ENCODE data around the gene CD84.
"Not testable (repeated sequence)": the region's sequence is repeated elsewhere in the genome, so short reads cannot be mapped to it uniquely, and the experiment has no call there.

CD84 gene

GRCh38 chr1:160537714-160538665, 41.3 kb downstream of the CD84 start:
- Histone ChIP-seq H4K91ac (ENCODE audit: low read length) (no peak overlapping the region), H3K27ac (ENCODE audit: low read length, poor library complexity, severe bottlenecking) (no peak overlapping the region), H2BK15ac (ENCODE audit: low read depth, poor library complexity, severe bottlenecking) (no peak overlapping the region), H3K4me3 (ENCODE audit: insufficient read depth in 1 of 2, low read depth in 1 of 2, low read length in 2 of 2) (no peak overlapping the region), H3K18ac (ENCODE audit: low read depth in 1 of 2, low read length in 2 of 2) (no peak overlapping the region), H4K8ac (ENCODE audit: low read length) (no peak overlapping the region), H3K36me3 (ENCODE audit: control insufficient read depth in 1 of 2, insufficient read depth in 2 of 2, low read depth in 1 of 2, low read length in 2 of 2) (no peaks in the 10 kb centered on the region), H3K9ac (ENCODE audit: low read length) (no peak overlapping the region), H2BK12ac (ENCODE audit: low read length in 2 of 2) (no peak overlapping the region), H3K4me1 (ENCODE audit: control insufficient read depth, insufficient read depth, low read depth, low read length) (peaks cover 2% of the 10 kb centered on the region), H3K4ac (ENCODE audit: low read depth in 1 of 2, low read length in 2 of 2) (no peak overlapping the region), H3K4me2 (ENCODE audit: low read length, poor library complexity, severe bottlenecking) (no peak overlapping the region), H2BK120ac (ENCODE audit: low read depth, low read length) (no peak overlapping the region), H3K9me3 (ENCODE audit: control insufficient read depth, low read length) (peaks cover 19% of the 10 kb centered on the region), H3K23ac (ENCODE audit: low read length in 2 of 2) (no peak overlapping the region), H2AK5ac (ENCODE audit: low read length, severe bottlenecking) (no peak overlapping the region), H2BK5ac (ENCODE audit: low read depth, low read length, poor library complexity, severe bottlenecking) (no peak overlapping the region), H3K14ac (ENCODE audit: low read length in 2 of 2) (no peak overlapping the region), H3K79me1 (replicated peaks; ENCODE audit: low read length, poor library complexity, severe bottlenecking) (no peaks in the 10 kb centered on the region), H2AFZ (ENCODE audit: low read depth, low read length) (no peak overlapping the region), H3K27me3 (ENCODE audit: control insufficient read depth in 1 of 2, insufficient read depth in 1 of 2, low read length in 2 of 2) (no peaks in the 10 kb centered on the region)
- whole genome bisulfite sequencing = 94% methylated on average over 6 of the region's 8 CpGs
- no peak for DNase-seq

GRCh38 chr1:160534823-160535605, 44.3 kb downstream of the CD84 start:
- H4K8ac ChIP-seq (ENCODE audit: low read length) = no peak overlapping the region
- no peaks in the 10 kb centered on the region for H3K79me1 ChIP-seq (replicated peaks; ENCODE audit: low read length, poor library complexity, severe bottlenecking)
- H2AK5ac ChIP-seq (ENCODE audit: low read length, severe bottlenecking) = no peak overlapping the region
- 50% methylated on average over 3 of the region's 3 CpGs for WGBS
- H3K27me3 ChIP-seq (ENCODE audit: control insufficient read depth in 1 of 2, insufficient read depth in 1 of 2, low read length in 2 of 2) = no peaks in the 10 kb centered on the region
- H2BK5ac ChIP-seq (ENCODE audit: low read depth, low read length, poor library complexity, severe bottlenecking) = no peak overlapping the region
- H2AFZ ChIP-seq (ENCODE audit: low read depth, low read length) = no peak overlapping the region
- no peak overlapping the region for H2BK12ac ChIP-seq (ENCODE audit: low read length in 2 of 2)
- H3K4me1 ChIP-seq (ENCODE audit: control insufficient read depth, insufficient read depth, low read depth, low read length) = peaks cover 1% of the 10 kb centered on the region
- H3K27ac ChIP-seq (ENCODE audit: low read length, poor library complexity, severe bottlenecking) = no peak overlapping the region
- no peak for DNase-seq
- H3K18ac ChIP-seq (ENCODE audit: low read depth in 1 of 2, low read length in 2 of 2) = no peak overlapping the region
- no peak overlapping the region for H3K4me3 ChIP-seq (ENCODE audit: insufficient read depth in 1 of 2, low read depth in 1 of 2, low read length in 2 of 2)
- H4K91ac ChIP-seq (ENCODE audit: low read length) = no peak overlapping the region
- H3K4me2 ChIP-seq (ENCODE audit: low read length, poor library complexity, severe bottlenecking) = no peak overlapping the region
- peaks cover 24% of the 10 kb centered on the region for H3K9me3 ChIP-seq (ENCODE audit: control insufficient read depth, low read length)
- H3K36me3 ChIP-seq (ENCODE audit: control insufficient read depth in 1 of 2, insufficient read depth in 2 of 2, low read depth in 1 of 2, low read length in 2 of 2) = no peaks in the 10 kb centered on the region
- H3K9ac ChIP-seq (ENCODE audit: low read length) = no peak overlapping the region
- H2BK15ac ChIP-seq (ENCODE audit: low read depth, poor library complexity, severe bottlenecking) = no peak overlapping the region
- H3K23ac ChIP-seq (ENCODE audit: low read length in 2 of 2) = no peak overlapping the region
- H2BK120ac ChIP-seq (ENCODE audit: low read depth, low read length) = no peak overlapping the region
- H3K4ac ChIP-seq (ENCODE audit: low read depth in 1 of 2, low read length in 2 of 2) = no peak overlapping the region
- no peak overlapping the region for H3K14ac ChIP-seq (ENCODE audit: low read length in 2 of 2)

- H4K91ac ChIP-seq (ENCODE audit: low read length); H2BK12ac ChIP-seq (ENCODE audit: low read length in 2 of 2); H3K79me1 ChIP-seq (replicated peaks; ENCODE audit: low read length, poor library complexity, severe bottlenecking); H2AFZ ChIP-seq (ENCODE audit: low read depth, low read length); H3K36me3 ChIP-seq (ENCODE audit: control insufficient read depth in 1 of 2, insufficient read depth in 2 of 2, low read depth in 1 of 2, low read length in 2 of 2); H3K4me3 ChIP-seq (ENCODE audit: insufficient read depth in 1 of 2, low read depth in 1 of 2, low read length in 2 of 2); H2AK5ac ChIP-seq (ENCODE audit: low read length, severe bottlenecking); H3K23ac ChIP-seq (ENCODE audit: low read length in 2 of 2); H3K9ac ChIP-seq (ENCODE audit: low read length); H3K4me2 ChIP-seq (ENCODE audit: low read length, poor library complexity, severe bottlenecking); H3K14ac ChIP-seq (ENCODE audit: low read length in 2 of 2); DNase-seq; H3K4ac ChIP-seq (ENCODE audit: low read depth in 1 of 2, low read length in 2 of 2); H3K27ac ChIP-seq (ENCODE audit: low read length, poor library complexity, severe bottlenecking); H2BK5ac ChIP-seq (ENCODE audit: low read depth, low read length, poor library complexity, severe bottlenecking); H3K18ac ChIP-seq (ENCODE audit: low read depth in 1 of 2, low read length in 2 of 2); H3K4me1 ChIP-seq (ENCODE audit: control insufficient read depth, insufficient read depth, low read depth, low read length); H3K27me3 ChIP-seq (ENCODE audit: control insufficient read depth in 1 of 2, insufficient read depth in 1 of 2, low read length in 2 of 2); H4K8ac ChIP-seq (ENCODE audit: low read length); H2BK15ac ChIP-seq (ENCODE audit: low read depth, poor library complexity, severe bottlenecking); H2BK120ac ChIP-seq (ENCODE audit: low read depth, low read length): not testable (repeated sequence)
- WGBS = 96% methylated on average over 5 of the region's 5 CpGs
- peaks cover 24% of the 10 kb centered on the region for H3K9me3 ChIP-seq (ENCODE audit: control insufficient read depth, low read length)
Measured at GRCh38 chr1:160532557-160532813, 46.8 kb downstream of the CD84 start.

GRCh38 chr1:160531809-160532556, 47.3 kb downstream of the CD84 start:
- H2BK5ac ChIP-seq (ENCODE audit: low read depth, low read length, poor library complexity, severe bottlenecking) = not testable (repeated sequence)

More at GRCh38 chr1:160531809-160532556, 47.3 kb downstream of the CD84 start:
- H3K79me1 ChIP-seq (replicated peaks; ENCODE audit: low read length, poor library complexity, severe bottlenecking); H3K27me3 ChIP-seq (ENCODE audit: control insufficient read depth in 1 of 2, insufficient read depth in 1 of 2, low read length in 2 of 2); H2AFZ ChIP-seq (ENCODE audit: low read depth, low read length); H2AK5ac ChIP-seq (ENCODE audit: low read length, severe bottlenecking); H3K4me3 ChIP-seq (ENCODE audit: insufficient read depth in 1 of 2, low read depth in 1 of 2, low read length in 2 of 2); H3K4ac ChIP-seq (ENCODE audit: low read depth in 1 of 2, low read length in 2 of 2); H2BK120ac ChIP-seq (ENCODE audit: low read depth, low read length); DNase-seq; H3K4me2 ChIP-seq (ENCODE audit: low read length, poor library complexity, severe bottlenecking); H4K91ac ChIP-seq (ENCODE audit: low read length); H3K23ac ChIP-seq (ENCODE audit: low read length in 2 of 2); H3K27ac ChIP-seq (ENCODE audit: low read length, poor library complexity, severe bottlenecking); H2BK12ac ChIP-seq (ENCODE audit: low read length in 2 of 2); H2BK15ac ChIP-seq (ENCODE audit: low read depth, poor library complexity, severe bottlenecking); H4K8ac ChIP-seq (ENCODE audit: low read length); H3K36me3 ChIP-seq (ENCODE audit: control insufficient read depth in 1 of 2, insufficient read depth in 2 of 2, low read depth in 1 of 2, low read length in 2 of 2); H3K18ac ChIP-seq (ENCODE audit: low read depth in 1 of 2, low read length in 2 of 2); H3K4me1 ChIP-seq (ENCODE audit: control insufficient read depth, insufficient read depth, low read depth, low read length); H3K9ac ChIP-seq (ENCODE audit: low read length); H3K14ac ChIP-seq (ENCODE audit: low read length in 2 of 2): not testable (repeated sequence)
- 90% methylated on average over 26 of the region's 29 CpGs for WGBS
- peaks cover 24% of the 10 kb centered on the region for H3K9me3 ChIP-seq (ENCODE audit: control insufficient read depth, low read length)
